HG03097 (cell line): ENCODE results near the gene CTRL.
"Not testable (repeated sequence)": the region's sequence is repeated elsewhere in the genome, so short reads cannot be mapped to it uniquely, and the experiment has no call there.

Experiments used
- ATAC-seq: cut with Tn5 transposase; IDR thresholded peaks from one replicate; pipeline ENCODE4 v1.9.1; 2021; ENCODE audit not compliant: unreplicated experiment, low FRiP score

The CTRL gene

GRCh38 chr16:67927131-67927941 is 4.3 kb downstream of the CTRL start:
- ATAC-seq: no peak

GRCh38 chr16:67926181-67926750 is 5.4 kb downstream of the CTRL start:
- no peak for ATAC-seq

- no peak for ATAC-seq
Observed at GRCh38 chr16:67924140-67924906, 7.3 kb downstream of the CTRL start.

GRCh38 chr16:67923414-67924116 is 8.1 kb downstream of the CTRL start:
- no peak for ATAC-seq

- no peak for ATAC-seq
Observed at GRCh38 chr16:67922740-67923139, 8.9 kb downstream of the CTRL start.

GRCh38 chr16:67922221-67922620 is 9.4 kb downstream of the CTRL start:
- ATAC-seq: no peak

GRCh38 chr16:67919622-67920221 is 11.9 kb downstream of the CTRL start:
- ATAC-seq: no peak

- ATAC-seq: no peak
Observed at GRCh38 chr16:67917852-67918236, 13.8 kb downstream of the CTRL start.

- ATAC-seq: no peak
Observed at GRCh38 chr16:67917140-67917851, 14.4 kb downstream of the CTRL start.

GRCh38 chr16:67915831-67916723 is 15.6 kb downstream of the CTRL start:
- no peak for ATAC-seq

GRCh38 chr16:67915496-67915769 is 16.2 kb downstream of the CTRL start:
- ATAC-seq: not testable (repeated sequence)

- ATAC-seq: no peak
Observed at GRCh38 chr16:67914758-67915495, 16.7 kb downstream of the CTRL start.

GRCh38 chr16:67910158-67910557 is 21.5 kb downstream of the CTRL start:
- ATAC-seq: no peak

GRCh38 chr16:67909056-67909742 is 22.5 kb downstream of the CTRL start:
- no peak for ATAC-seq

GRCh38 chr16:67907397-67908180 is 24.1 kb downstream of the CTRL start:
- ATAC-seq: no peak

- no peak for ATAC-seq
Observed at GRCh38 chr16:67902831-67903230, 28.8 kb downstream of the CTRL start.

- no peak for ATAC-seq
Observed at GRCh38 chr16:67901734-67902133, 29.9 kb downstream of the CTRL start.
